Cortex of kidney (tissue), 1 donor: ENCODE measurements around the gene CFAP61.
"Not testable (repeated sequence)": the region's sequence is repeated elsewhere in the genome, so short reads cannot be mapped to it uniquely, and the experiment has no call there.

ENCODE experiments used
- DNase-seq: peaks from one replicate; lab custom pipeline; 2025; lab: John Stamatoyannopoulos, UW

The CFAP61 gene

DNA sequence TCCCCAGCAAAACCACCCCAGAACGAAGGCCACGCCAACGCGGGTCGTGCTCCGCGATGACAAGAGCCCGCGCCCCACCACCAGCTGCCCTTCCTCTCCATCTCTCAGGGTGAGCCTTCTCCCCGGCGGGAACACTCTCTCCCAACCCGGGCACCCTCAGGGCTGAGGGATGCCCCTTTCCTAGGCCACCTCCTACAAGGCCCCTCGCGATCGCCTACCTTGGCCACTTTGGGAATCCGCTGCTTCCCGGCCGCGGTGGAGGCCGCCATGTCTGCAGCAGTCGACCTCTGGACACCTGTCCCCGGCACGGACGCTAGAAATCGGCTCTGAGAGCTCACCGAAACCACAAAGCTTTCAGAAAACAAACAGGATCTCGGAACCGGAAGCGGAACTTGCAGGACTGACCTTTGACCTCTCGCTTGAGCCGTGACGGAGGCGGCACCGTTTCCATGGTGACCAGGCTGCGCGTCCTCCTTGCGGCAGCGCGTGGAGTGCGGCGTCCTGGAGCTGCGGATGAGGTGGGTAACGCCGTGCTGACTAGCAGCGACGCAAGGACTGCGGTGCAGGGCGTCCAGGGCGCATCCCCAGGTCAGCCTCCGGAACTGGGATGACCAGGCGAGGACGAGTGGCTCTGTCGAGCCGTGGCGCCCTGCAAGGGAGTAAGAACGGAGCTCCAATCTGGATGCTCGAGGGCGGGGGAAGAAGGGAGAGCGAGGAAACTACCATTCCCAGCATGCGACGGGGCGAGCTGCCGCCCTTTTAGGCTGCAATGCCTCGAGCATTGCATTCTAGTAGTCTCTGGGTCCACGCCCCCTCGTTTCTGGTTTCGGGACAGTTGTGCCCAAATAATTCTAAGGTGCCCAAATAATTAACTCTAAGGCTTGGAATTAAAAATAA lies at the start of gene CFAP61, which contains the start of gene CRNKL1:
TSS of gene CFAP61 (plus strand) at position 459 of the 897 bp plus-strand sequence. CDS start 4,122 bp downstream, outside the sequence.
TSS of gene CRNKL1 (minus strand) at position 393 of the 897 bp plus-strand sequence. CDS start at position 269, 124 bp downstream.
- peak; percentile 54 for DNase-seq

- no peak for DNase-seq
Measured at GRCh38 chr20:20003031-20003954, 49.0 kb upstream of the CFAP61 start.

- DNase-seq, result not testable (repeated sequence)
Measured at GRCh38 chr20:20003955-20004322, 48.4 kb upstream of the CFAP61 start.

GRCh38 chr20:20005342-20005741 lies 47.0 kb upstream of the CFAP61 start:
- no peak for DNase-seq

DNA sequence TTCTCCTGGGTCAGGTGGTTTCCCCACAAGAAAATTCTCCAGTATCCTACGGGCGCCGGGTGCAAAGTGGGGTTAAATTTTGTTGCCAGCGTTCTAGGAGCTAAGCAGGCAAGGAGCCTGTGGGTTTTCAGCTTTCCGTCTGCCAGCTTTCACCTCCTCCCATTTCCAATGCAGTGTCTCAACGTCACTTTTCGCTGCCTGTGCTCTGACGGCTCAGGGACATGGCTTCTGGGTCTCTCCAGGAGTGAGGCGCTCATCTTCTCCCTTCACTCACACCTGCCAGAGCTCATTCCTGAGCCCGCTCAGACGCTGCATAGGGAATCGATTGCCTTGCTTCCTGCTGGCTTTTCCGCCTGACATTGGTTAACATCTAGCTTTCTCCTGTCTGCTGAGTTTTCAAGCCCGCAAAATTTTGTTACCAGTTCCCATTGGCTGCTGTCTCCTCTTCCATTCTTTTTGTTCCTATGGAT lies 42.5 kb upstream of the CFAP61 start:
- no peak for DNase-seq

GRCh38 chr20:20010639-20011500 lies 41.5 kb upstream of the CFAP61 start:
- DNase-seq, result no peak

DNA sequence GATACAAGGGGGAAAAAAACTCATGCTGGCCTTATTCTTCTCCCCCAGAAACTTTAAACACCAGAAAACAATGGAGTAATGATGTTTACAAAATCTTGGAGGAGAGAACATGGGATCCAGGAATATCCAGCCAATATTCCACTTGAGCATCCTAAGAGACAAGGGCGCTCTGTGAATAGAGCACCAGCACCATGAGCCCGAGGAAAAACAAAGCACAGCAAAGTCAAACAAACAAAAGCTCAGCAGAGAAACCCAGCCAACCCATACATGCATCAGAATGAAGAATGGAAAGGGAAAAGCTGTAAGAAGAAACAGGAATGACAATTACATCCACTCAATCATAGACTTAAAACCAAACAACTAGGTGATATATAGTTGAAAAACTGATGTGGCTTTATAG lies 39.8 kb upstream of the CFAP61 start:
- DNase-seq, result no peak

- DNase-seq, result no peak
Measured at GRCh38 chr20:20014659-20015058, 37.7 kb upstream of the CFAP61 start.

DNA sequence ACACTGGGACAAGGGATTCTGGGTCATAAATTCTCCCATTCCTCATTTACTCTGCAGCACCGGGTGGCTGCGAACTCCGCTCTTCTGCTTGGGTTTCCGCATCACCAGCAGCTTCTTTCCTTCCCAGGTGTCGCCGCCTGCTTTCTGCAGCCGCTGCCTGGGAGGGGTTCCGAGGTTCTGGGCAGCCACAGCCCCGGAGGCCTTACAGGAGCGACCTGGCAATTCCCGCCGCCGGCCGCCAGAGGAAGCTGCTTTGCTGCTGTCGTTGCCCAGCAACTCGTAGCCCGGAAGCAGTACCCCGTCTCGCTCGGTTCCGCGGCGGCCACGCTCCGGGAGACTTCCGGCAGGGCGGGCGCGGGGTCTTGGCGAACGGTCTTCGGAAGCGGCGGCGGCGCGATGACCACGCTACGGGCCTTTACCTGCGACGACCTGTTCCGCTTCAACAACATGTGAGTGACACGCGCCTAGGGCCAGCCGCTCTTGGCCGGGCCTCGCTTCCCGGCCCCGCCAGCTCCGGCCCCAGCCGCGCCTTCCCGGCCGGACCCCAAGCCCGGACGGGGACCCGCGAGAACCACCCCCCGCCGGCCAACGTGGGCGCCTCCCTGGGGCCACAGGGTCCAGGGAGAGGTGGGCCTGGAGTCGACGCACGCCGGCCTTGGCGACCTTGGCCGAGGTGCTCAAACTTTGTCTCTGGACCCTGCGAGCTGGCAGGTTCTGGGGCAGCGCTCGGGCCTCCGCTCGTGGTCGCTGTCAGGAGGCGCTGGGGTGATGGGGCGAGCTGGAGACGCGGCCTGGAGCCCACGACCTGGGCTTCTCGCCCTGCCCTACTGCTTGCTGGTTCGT lies 35.1 kb upstream of the CFAP61 start, which contains the start of gene NAA20:
TSS of gene NAA20 (plus strand) at position 362 of the 843 bp plus-strand sequence. CDS start at position 397, 35 bp downstream.
- DNase-seq, result peak; percentile 29

GRCh38 chr20:20017844-20018185 lies 34.5 kb upstream of the CFAP61 start:
- no peak for DNase-seq

GRCh38 chr20:20018366-20018765 lies 34.0 kb upstream of the CFAP61 start:
- DNase-seq, result no peak

- DNase-seq, result no peak
Measured at GRCh38 chr20:20019123-20019522, 33.2 kb upstream of the CFAP61 start.

GRCh38 chr20:20020908-20021307 lies 31.4 kb upstream of the CFAP61 start:
- no peak for DNase-seq

DNA sequence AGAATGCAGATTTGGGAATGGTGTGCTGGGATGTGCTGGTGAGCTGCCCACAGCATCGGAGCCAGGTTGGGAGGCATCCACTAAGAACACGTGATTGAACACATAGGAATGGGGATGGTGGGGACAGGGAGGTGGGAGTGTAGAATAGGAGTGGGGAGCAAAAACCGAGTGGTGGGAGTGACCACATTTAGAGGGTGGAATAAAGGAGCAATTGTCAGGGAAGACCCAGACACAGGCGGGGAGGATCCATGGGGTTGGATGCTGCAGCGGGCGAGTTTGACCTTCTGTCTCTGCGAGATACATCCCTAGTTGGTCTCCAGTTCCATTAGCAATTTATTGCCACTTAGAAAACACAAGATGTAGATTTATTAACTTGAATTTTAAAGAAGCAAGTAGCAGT lies 30.5 kb upstream of the CFAP61 start:
- no peak for DNase-seq

GRCh38 chr20:20022498-20022897 lies 29.8 kb upstream of the CFAP61 start:
- DNase-seq, result no peak

DNA sequence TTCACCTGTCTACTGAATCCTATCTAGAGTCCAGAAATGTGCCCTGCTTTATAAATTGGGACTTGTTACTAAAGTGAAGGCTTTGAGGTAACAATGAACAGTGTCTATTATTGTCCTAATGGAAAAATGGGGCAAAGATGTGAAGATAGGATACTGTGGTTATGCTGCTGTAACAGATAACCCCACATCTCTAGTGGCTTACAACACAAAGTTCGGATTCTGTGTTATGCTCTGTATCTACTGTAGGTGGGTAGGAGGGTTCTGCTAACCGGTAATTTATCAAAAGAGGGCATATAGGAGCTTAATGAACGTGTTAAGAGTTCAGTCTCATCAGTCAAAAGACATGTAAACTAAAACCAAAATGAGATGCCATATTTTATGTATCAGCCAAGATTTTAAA lies 28.9 kb upstream of the CFAP61 start:
- DNase-seq, result no peak

DNA sequence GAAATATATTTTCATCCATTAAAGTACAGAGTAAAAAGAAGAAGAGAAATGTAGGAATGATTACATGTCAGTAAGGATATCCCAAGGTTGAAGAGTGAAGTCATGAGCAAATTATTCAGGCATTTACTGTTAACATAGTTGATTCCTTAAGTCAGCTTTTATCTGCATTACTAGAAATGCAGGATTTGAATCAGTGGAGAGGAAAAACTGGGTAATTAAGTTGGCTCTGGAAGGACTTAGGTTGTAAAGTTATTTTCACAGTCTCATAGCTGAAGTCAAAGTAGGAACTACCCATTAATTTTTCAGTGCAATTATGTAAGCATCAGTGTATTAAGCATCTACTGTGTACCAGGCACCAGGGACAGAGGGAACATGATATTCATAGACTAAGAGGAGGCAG lies 27.4 kb upstream of the CFAP61 start:
- DNase-seq, result no peak

DNA sequence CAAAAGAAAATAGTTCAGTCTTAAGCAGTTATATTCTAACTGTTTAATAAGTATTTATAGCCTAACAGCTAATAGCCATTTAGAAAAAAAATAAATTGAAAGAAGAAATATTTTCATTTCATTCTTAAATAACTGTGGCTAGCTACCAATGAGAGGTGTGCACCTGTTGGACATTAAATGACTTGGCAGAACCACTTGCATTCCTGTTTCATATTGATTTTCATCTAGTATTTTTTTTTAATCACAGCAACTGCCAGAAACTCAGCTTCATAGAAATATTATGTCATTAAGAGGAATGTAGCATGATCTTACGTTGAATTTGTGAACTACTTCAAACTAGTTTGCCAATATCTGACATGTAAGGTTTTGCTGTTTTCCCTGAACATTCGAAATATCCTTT lies 25.0 kb upstream of the CFAP61 start:
- no peak for DNase-seq

DNA sequence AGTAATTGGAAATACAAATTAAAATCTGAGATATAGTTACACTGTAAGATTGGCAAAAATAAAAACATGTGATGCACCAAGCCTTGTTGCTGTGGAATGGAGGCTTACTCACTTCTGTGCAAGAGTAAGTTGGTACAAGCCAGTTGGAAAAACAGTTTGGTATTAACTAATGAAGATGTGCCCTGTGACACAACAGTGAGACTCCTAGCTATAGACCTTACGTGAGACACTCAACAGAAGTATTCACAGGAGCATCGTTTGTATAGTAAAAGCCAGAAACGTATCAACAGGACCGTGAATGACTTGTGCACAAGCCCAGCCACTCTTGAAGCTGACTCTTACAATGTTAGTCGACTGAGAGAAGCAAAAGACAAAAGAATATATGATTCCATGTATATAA lies 20.5 kb upstream of the CFAP61 start:
- no peak for DNase-seq

DNA sequence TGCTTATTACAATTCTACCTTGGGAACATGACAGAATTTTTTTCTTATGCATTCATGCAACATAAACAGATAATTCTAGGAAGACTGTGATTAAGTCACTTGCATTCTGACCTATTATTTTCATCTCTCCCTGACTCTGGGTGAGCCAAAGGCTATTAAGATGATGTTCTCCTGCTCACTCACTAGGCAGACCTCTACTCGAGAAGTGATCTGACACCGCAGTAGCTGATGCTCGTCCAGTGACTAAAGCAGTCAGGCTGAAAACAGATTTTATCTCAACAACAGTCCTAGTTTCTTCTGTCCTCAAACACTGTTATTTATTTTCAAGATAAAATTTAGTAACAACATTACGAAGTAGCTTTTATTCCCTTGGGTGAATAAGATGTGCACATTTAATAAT lies 17.8 kb upstream of the CFAP61 start:
- DNase-seq, result no peak

DNA sequence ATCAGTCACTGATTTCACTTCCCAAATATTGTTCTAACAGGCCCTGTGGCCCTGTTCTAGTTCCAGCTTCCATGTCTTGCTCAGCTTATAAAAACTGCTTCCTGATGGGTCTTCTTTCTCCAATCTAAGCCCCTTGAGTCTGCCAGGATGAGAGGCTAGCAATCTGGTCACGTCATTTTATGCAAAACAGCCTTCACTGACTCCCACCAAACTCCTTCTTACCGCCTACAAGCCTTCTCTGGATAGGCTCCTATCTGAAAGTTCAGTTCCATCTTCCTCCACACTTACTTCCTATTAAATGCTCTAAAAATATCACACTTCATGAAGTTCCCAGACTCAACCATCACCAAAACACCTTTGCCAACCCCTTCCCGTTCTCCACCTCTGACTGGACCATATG lies 15.6 kb upstream of the CFAP61 start:
- no peak for DNase-seq
